ENCODE results near the gene PAX6. TPM values are rescaled to one million over a fixed set of nuclear protein-coding genes. Genes with fewer than 3 reads are reported as not detected.

Gene PAX6
- total and polyA plus RNA-seq, 3 donors from 2014 or later = 3.1 to 8.3 (median 4.1) TPM

- no peaks in the 10 kb centered on the region for H3K27me3 ChIP-seq
- no peak overlapping the region for H3K27ac ChIP-seq
- H3K4me1 ChIP-seq = peaks cover 31% of the 10 kb centered on the region
- no peak for TF ChIP-seq CTCF (IDR thresholded peaks at IDR 0.05)
- no peak for TF ChIP-seq POLR2A (IDR thresholded peaks at IDR 0.05)
- H3K9me3 ChIP-seq = no peaks in the 10 kb centered on the region
- WGBS, 2 donors = 14 to 17% methylated on average over 6 of the region's 6 CpGs
- intact Hi-C loops (cut with DNase I; ENCODE audit: low total_unique reads) = no loop called here
- DNase-seq = no peak
- H3K4me3 ChIP-seq = peak overlapping the region in 1 of 2 donors; percentile 38
- H3K36me3 ChIP-seq (ENCODE audit: low read depth, missing control alignments) = no peaks in the 10 kb centered on the region
Measured at GRCh38 chr11:31809541-31809856, 1.6 kb downstream of the PAX6 start.

DNA sequence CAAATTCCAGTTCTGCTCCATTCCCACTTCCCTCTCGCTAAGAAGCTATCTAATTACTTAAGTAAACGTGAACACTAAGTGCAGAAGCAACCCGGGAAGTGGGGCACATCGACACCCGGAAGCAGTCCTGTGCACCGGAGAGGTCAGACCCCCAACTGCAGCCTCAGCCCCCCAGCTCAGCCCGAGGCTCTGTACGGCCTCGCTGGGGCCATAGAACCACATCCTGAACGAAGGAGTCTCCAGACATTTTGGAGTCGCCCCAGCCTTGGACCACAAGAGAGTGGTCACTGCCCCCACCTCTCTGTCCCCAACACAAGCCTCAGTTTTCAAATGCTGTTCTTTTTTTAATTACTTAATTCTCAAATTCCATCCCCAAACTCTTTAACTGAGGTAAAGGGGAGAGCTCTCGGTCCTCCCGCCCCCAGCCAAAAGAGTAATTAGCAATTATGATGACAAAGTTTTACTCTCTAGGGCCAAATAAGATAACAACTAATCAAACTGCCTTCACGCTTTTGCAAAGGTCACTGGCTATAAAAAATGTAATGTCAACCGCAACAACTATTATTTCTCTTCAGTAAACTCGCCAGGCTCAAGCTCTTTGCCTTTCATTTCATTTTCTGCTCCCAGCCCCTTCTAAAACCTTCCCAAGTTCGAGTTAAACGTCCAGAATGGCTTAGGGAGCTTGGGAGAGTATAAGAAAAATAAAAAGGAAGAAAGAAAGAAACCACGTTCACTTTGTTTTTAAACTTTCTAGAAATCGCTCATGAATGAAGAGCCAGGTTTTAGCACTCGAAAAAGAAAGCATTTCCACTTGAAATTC is 2.2 kb downstream of the PAX6 start:
- H3K27me3 ChIP-seq = peaks cover under 1% of the 10 kb centered on the region
- H3K4me3 ChIP-seq = no peak overlapping the region
- H3K27ac ChIP-seq = no peak overlapping the region
- no peak for DNase-seq
- intact Hi-C loops (cut with DNase I; ENCODE audit: low total_unique reads) = no loop called here
- H3K36me3 ChIP-seq (ENCODE audit: low read depth, missing control alignments) = no peaks in the 10 kb centered on the region
- 9 to 13% methylated on average over 16 to 21 of the region's 21 CpGs for WGBS, 2 donors
- no peaks in the 10 kb centered on the region for H3K9me3 ChIP-seq
- TF ChIP-seq POLR2A (IDR thresholded peaks at IDR 0.05) = no peak
- no peak for TF ChIP-seq CTCF (IDR thresholded peaks at IDR 0.05)
- peaks cover 32% of the 10 kb centered on the region for H3K4me1 ChIP-seq

GRCh38 chr11:31807799-31808667 is 3.1 kb downstream of the PAX6 start:
- no peak for TF ChIP-seq CTCF (IDR thresholded peaks at IDR 0.05)
- TF ChIP-seq POLR2A (IDR thresholded peaks at IDR 0.05) = no peak
- H3K4me1 ChIP-seq = peaks cover 32% of the 10 kb centered on the region
- H3K4me3 ChIP-seq = no peak overlapping the region
- H3K27me3 ChIP-seq = peaks cover 2% of the 10 kb centered on the region
- no peak for DNase-seq
- 20 to 23% methylated on average over 9 of the region's 9 CpGs for WGBS, 2 donors
- no peaks in the 10 kb centered on the region for H3K36me3 ChIP-seq (ENCODE audit: low read depth, missing control alignments)
- H3K27ac ChIP-seq = no peak overlapping the region
- H3K9me3 ChIP-seq = no peaks in the 10 kb centered on the region
- intact Hi-C loops (cut with DNase I; ENCODE audit: low total_unique reads) = no loop called here

DNA sequence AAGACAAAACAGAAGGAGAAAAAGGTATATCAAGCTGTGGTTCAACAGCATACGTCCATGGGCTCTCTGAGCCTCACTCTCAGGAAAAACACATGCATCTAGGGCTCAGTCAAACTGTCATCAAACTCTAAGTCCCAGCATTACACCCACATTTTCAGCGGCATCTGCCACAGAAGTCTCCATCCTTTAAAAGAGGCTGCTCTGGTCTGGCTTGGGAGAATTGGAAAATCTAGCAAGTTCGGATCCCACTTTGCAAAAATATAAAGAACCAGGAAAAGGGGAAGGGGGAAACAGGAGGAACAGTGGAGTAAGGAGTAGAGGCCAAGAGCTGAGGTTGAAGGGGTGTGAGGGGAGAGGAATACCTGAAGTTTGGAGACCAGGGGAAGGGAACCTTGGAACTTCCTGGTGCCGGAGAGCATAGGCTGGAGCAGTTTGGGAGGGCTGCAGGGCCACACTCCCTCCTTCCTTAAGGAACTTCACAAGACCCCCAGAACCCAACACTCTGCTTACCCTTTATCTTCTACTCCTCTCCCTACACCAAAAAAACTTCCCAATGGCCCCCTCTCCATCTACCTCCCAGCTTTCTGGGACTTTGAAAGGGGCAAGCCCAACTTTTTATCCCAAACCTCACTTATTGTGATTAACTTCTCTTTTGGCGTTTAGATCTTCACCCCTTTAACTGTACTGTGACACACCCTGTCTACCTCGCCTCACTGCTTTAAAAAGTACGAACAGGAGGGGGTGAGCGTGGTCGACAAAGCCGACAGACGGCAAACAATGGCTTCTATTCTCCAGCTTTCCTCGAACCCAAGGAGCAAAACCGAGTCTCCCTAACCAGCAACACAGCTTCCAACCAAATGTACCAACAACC is 4.0 kb downstream of the PAX6 start:
- peaks cover 25% of the 10 kb centered on the region for H3K4me1 ChIP-seq
- peaks cover 2% of the 10 kb centered on the region for H3K27me3 ChIP-seq
- no peak for TF ChIP-seq CTCF (IDR thresholded peaks at IDR 0.05)
- TF ChIP-seq POLR2A (IDR thresholded peaks at IDR 0.05) = no peak
- DNase-seq = no peak
- 23 to 25% methylated on average over 13 of the region's 13 CpGs for WGBS, 2 donors
- intact Hi-C loops (cut with DNase I; ENCODE audit: low total_unique reads) = no loop called here
- H3K36me3 ChIP-seq (ENCODE audit: low read depth, missing control alignments) = no peaks in the 10 kb centered on the region
- no peak overlapping the region for H3K27ac ChIP-seq
- H3K4me3 ChIP-seq = no peak overlapping the region
- H3K9me3 ChIP-seq = no peaks in the 10 kb centered on the region

All from testis (tissue), 3 donors.